ENCODE measurements around the gene TFDP1.
"Not testable (repeated sequence)": the region's sequence is repeated elsewhere in the genome, so short reads cannot be mapped to it uniquely, and the experiment has no call there.

The TFDP1 gene

GRCh38 chr13:113576597-113576996 lies 8.0 kb upstream of the TFDP1 start:
- no peak for DNase-seq

- no peak for DNase-seq
These were observed 6.6 kb upstream of the TFDP1 start for GRCh38 chr13:113577881-113578435.

GRCh38 chr13:113579686-113580085 lies 4.9 kb upstream of the TFDP1 start:
- DNase-seq = no peak

- no peak for DNase-seq
These were observed 2.7 kb upstream of the TFDP1 start for GRCh38 chr13:113581871-113582270.

GRCh38 chr13:113582841-113583631 lies 1.5 kb upstream of the TFDP1 start:
- DNase-seq = no peak

GRCh38 chr13:113584870-113585671 lies 518 bp downstream of the TFDP1 start:
- no peak for DNase-seq

- no peak for DNase-seq
These were observed 1.3 kb downstream of the TFDP1 start for GRCh38 chr13:113585896-113586295.

- no peak for DNase-seq
These were observed 2.3 kb downstream of the TFDP1 start for GRCh38 chr13:113586661-113587479.

- DNase-seq = no peak
These were observed 4.0 kb downstream of the TFDP1 start for GRCh38 chr13:113588394-113589111.

GRCh38 chr13:113589251-113589960 lies 4.9 kb downstream of the TFDP1 start:
- DNase-seq = no peak

GRCh38 chr13:113589961-113590339 lies 5.4 kb downstream of the TFDP1 start:
- DNase-seq = no peak

- no peak for DNase-seq
These were observed 7.2 kb downstream of the TFDP1 start for GRCh38 chr13:113591750-113592149.

- no peak for DNase-seq
These were observed 8.0 kb downstream of the TFDP1 start for GRCh38 chr13:113592571-113592970.

GRCh38 chr13:113594066-113594821 lies 9.7 kb downstream of the TFDP1 start:
- DNase-seq = not testable (repeated sequence)

GRCh38 chr13:113595131-113595530 lies 10.6 kb downstream of the TFDP1 start:
- no peak for DNase-seq

- DNase-seq = no peak
These were observed 12.0 kb downstream of the TFDP1 start for GRCh38 chr13:113596321-113597200.

GRCh38 chr13:113597391-113598080 lies 13.0 kb downstream of the TFDP1 start:
- DNase-seq = no peak

GRCh38 chr13:113598081-113598410 lies 13.5 kb downstream of the TFDP1 start:
- DNase-seq = no peak

GRCh38 chr13:113598481-113598880 lies 13.9 kb downstream of the TFDP1 start:
- no peak for DNase-seq

All from NCI-H748 treated with DMSO at 0.1 percent for 48 hours (cell line).